HUES48 (cell line): ENCODE data around the gene MOB3B.

ENCODE experiments used
- H3K27ac ChIP-seq: one replicate; pipeline ENCODE4 v1.7.0; 2013; ENCODE audit warnings: low read depth, low read length, inconsistent platforms
- H3K27me3 ChIP-seq: 2 replicates; pipeline ENCODE4 v1.6.1; 2013; ENCODE audit warnings: mild to moderate bottlenecking, low read length; ENCODE audit not compliant: control insufficient read depth, insufficient read depth
- H3K36me3 ChIP-seq: 2 replicates; pipeline ENCODE4 v1.6.1; 2013; ENCODE audit warnings: low read length; ENCODE audit not compliant: control insufficient read depth, insufficient read depth
- H3K4me1 ChIP-seq: 2 replicates; pipeline ENCODE4 v1.6.1; 2013; ENCODE audit warnings: mild to moderate bottlenecking, low read length; ENCODE audit not compliant: control insufficient read depth, insufficient read depth
- H3K4me3 ChIP-seq: 2 replicates; pipeline ENCODE4 v1.5.1; 2013; ENCODE audit warnings: mild to moderate bottlenecking, low read depth, low read length
- H3K9ac ChIP-seq: 2 replicates; pipeline ENCODE4 v1.6.1; 2013; ENCODE audit warnings: mild to moderate bottlenecking, low read depth, low read length, moderate library complexity
- H3K9me3 ChIP-seq: 2 replicates; pipeline ENCODE4 v1.6.1; 2013; ENCODE audit warnings: low read length; ENCODE audit not compliant: control insufficient read depth, insufficient read depth

MOB3B gene

GRCh38 chr9:27563738-27564430 is 34.3 kb upstream of the MOB3B start:
- H3K4me1 ChIP-seq = no peaks in the 10 kb centered on the region
- H3K36me3 ChIP-seq = peaks cover 73% of the 10 kb centered on the region
- H3K9ac ChIP-seq = no peak overlapping the region
- no peak overlapping the region for H3K27ac ChIP-seq
- H3K9me3 ChIP-seq = no peaks in the 10 kb centered on the region
- H3K27me3 ChIP-seq = no peaks in the 10 kb centered on the region
- no peak overlapping the region for H3K4me3 ChIP-seq

- H3K9ac ChIP-seq = no peak overlapping the region
- no peaks in the 10 kb centered on the region for H3K9me3 ChIP-seq
- H3K4me1 ChIP-seq = no peaks in the 10 kb centered on the region
- H3K27ac ChIP-seq = no peak overlapping the region
- H3K27me3 ChIP-seq = no peaks in the 10 kb centered on the region
- H3K36me3 ChIP-seq = peaks cover 89% of the 10 kb centered on the region
- no peak overlapping the region for H3K4me3 ChIP-seq
These were observed 32.1 kb upstream of the MOB3B start for GRCh38 chr9:27561685-27562084.

- no peaks in the 10 kb centered on the region for H3K9me3 ChIP-seq
- no peak overlapping the region for H3K9ac ChIP-seq
- H3K4me3 ChIP-seq = no peak overlapping the region
- H3K4me1 ChIP-seq = no peaks in the 10 kb centered on the region
- H3K36me3 ChIP-seq = peaks cover 89% of the 10 kb centered on the region
- H3K27ac ChIP-seq = no peak overlapping the region
- H3K27me3 ChIP-seq = no peaks in the 10 kb centered on the region
These were observed 30.8 kb upstream of the MOB3B start for GRCh38 chr9:27560457-27560856.

GRCh38 chr9:27558307-27558706 is 28.7 kb upstream of the MOB3B start:
- Histone ChIP-seq H3K4me1 (no peaks in the 10 kb centered on the region), H3K9ac (no peak overlapping the region), H3K9me3 (no peaks in the 10 kb centered on the region), H3K27me3 (no peaks in the 10 kb centered on the region), H3K4me3 (no peak overlapping the region), H3K36me3 (peaks cover 90% of the 10 kb centered on the region), H3K27ac (no peak overlapping the region)

GRCh38 chr9:27556470-27556869 is 26.9 kb upstream of the MOB3B start:
- Histone ChIP-seq H3K9me3 (no peaks in the 10 kb centered on the region), H3K27me3 (no peaks in the 10 kb centered on the region), H3K27ac (no peak overlapping the region), H3K36me3 (peaks cover 85% of the 10 kb centered on the region), H3K4me3 (no peak overlapping the region), H3K4me1 (no peaks in the 10 kb centered on the region), H3K9ac (no peak overlapping the region)

- H3K4me1 ChIP-seq = no peaks in the 10 kb centered on the region
- H3K9ac ChIP-seq = no peak overlapping the region
- no peaks in the 10 kb centered on the region for H3K27me3 ChIP-seq
- H3K36me3 ChIP-seq = peaks cover 83% of the 10 kb centered on the region
- no peak overlapping the region for H3K4me3 ChIP-seq
- no peaks in the 10 kb centered on the region for H3K9me3 ChIP-seq
- no peak overlapping the region for H3K27ac ChIP-seq
These were observed 25.1 kb upstream of the MOB3B start for GRCh38 chr9:27554712-27555111.

GRCh38 chr9:27549196-27549755 is 19.7 kb upstream of the MOB3B start:
- Histone ChIP-seq H3K27me3 (no peaks in the 10 kb centered on the region), H3K9me3 (no peaks in the 10 kb centered on the region), H3K36me3 (peaks cover 73% of the 10 kb centered on the region), H3K4me3 (no peak overlapping the region), H3K4me1 (no peaks in the 10 kb centered on the region), H3K27ac (no peak overlapping the region), H3K9ac (no peak overlapping the region)

GRCh38 chr9:27548055-27548741 is 18.6 kb upstream of the MOB3B start:
- H3K9ac ChIP-seq = no peak overlapping the region
- H3K27ac ChIP-seq = no peak overlapping the region
- peaks cover 79% of the 10 kb centered on the region for H3K36me3 ChIP-seq
- no peaks in the 10 kb centered on the region for H3K27me3 ChIP-seq
- no peaks in the 10 kb centered on the region for H3K4me1 ChIP-seq
- H3K9me3 ChIP-seq = no peaks in the 10 kb centered on the region
- no peak overlapping the region for H3K4me3 ChIP-seq

GRCh38 chr9:27545471-27545870 is 15.9 kb upstream of the MOB3B start:
- H3K36me3 ChIP-seq = peaks cover 60% of the 10 kb centered on the region
- H3K27me3 ChIP-seq = no peaks in the 10 kb centered on the region
- no peak overlapping the region for H3K9ac ChIP-seq
- H3K27ac ChIP-seq = no peak overlapping the region
- H3K4me3 ChIP-seq = no peak overlapping the region
- no peaks in the 10 kb centered on the region for H3K4me1 ChIP-seq
- H3K9me3 ChIP-seq = no peaks in the 10 kb centered on the region

GRCh38 chr9:27542508-27542907 is 12.9 kb upstream of the MOB3B start:
- Histone ChIP-seq H3K4me3 (no peak overlapping the region), H3K27me3 (no peaks in the 10 kb centered on the region), H3K9ac (no peak overlapping the region), H3K4me1 (no peaks in the 10 kb centered on the region), H3K36me3 (peaks cover 38% of the 10 kb centered on the region), H3K27ac (no peak overlapping the region), H3K9me3 (no peaks in the 10 kb centered on the region)

GRCh38 chr9:27541740-27542139 is 12.1 kb upstream of the MOB3B start:
- no peak overlapping the region for H3K9ac ChIP-seq
- no peaks in the 10 kb centered on the region for H3K27me3 ChIP-seq
- peaks cover 31% of the 10 kb centered on the region for H3K36me3 ChIP-seq
- no peak overlapping the region for H3K4me3 ChIP-seq
- no peaks in the 10 kb centered on the region for H3K9me3 ChIP-seq
- no peaks in the 10 kb centered on the region for H3K4me1 ChIP-seq
- H3K27ac ChIP-seq = no peak overlapping the region
